ENCODE results near the gene DYSF.

GRCh38 chr2:71603851-71604725 lies 150.7 kb downstream of the DYSF start:
- TF ChIP-seq EZH2phosphoT487 (IDR thresholded peaks at IDR 0.05; ENCODE audit: low read depth) (no peak), CTCF (IDR thresholded peaks at IDR 0.05; ENCODE audit: low read depth, low read length) (no peak)
